ENCODE data around the gene AKT3.

- TF ChIP-seq TAF1 (IDR thresholded peaks at IDR 0.05; ENCODE audit: borderline replicate concordance, insufficient read depth, low read length), result no peak
- TF ChIP-seq POLR2AphosphoS5 (IDR thresholded peaks at IDR 0.05; ENCODE audit: low read depth, low read length), result no peak
- no peak for TF ChIP-seq REST (IDR thresholded peaks at IDR 0.05; ENCODE audit: insufficient read depth in 1 of 2, low read depth in 2 of 2, low read length in 2 of 2)
- TF ChIP-seq SIN3A (IDR thresholded peaks at IDR 0.05; ENCODE audit: borderline replicate concordance, insufficient read depth, low read length), result no peak
Observed at GRCh38 chr1:243503155-243503554, 346.9 kb downstream of the AKT3 start.
